GM21515 (cell line): Measurements from ENCODE around the gene CAMTA1.

Source experiments
- ATAC-seq: cut with Tn5 transposase; IDR thresholded peaks from one replicate; pipeline ENCODE4 v1.9.1; 2021; ENCODE audit not compliant: unreplicated experiment

The CAMTA1 gene

DNA sequence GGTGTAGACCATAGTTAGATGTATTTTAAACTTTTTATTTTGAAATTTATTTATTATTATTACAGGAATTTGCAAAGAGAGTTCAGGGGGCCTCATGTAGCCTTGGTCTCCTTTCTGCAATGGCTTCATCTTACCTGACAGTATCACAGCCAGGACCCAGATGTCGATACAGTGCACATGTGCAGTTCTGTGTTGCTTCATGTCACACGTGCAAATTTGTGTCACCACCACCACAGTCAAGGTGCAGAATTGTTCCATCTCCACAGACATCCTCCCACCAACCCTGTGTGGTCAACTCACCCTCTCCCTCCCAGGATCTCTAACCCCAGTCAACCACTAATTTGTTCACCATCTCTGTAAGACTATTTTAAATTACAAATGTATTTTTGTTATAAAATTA, 184.5 kb downstream of the CAMTA1 start:
- no peak for ATAC-seq

DNA sequence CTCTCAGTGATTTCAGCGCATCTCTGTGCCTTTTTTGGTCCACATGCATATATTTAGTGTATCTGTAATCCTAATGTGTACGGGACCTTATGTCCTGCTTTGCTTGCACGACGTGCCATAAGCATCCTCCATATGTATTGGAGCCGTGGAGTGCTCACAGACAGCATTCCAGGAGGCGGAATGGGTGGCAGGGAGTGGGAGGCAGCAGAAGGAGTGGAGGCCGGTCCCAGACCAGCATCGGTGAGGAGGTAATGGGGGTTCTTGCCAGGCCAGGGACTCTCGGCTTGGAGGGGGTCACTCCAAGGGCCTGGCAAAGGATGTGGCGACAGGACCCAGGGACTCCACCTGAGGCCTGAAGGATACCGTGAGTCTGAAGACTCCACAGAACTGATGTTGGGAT, 185.0 kb downstream of the CAMTA1 start:
- ATAC-seq, result no peak

DNA sequence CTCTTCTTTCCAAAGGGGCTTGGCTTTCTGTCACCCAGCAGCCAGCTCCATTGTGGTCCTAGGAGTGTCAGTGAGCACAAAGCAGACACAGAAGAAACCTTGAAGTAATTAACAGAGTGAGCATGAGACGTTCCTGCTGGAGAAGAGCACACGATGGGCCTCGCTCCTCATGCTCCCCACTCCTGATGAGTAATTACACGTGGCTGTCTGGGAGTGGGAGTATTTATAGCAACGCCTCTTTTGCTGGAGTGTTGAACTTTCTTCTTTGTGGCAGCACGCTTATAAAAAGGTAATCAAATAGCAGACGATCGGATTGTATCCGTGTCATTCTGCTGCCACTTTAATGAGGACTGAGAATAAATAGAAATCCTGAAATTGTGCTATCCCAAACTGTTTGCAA, 185.8 kb downstream of the CAMTA1 start:
- no peak for ATAC-seq

DNA sequence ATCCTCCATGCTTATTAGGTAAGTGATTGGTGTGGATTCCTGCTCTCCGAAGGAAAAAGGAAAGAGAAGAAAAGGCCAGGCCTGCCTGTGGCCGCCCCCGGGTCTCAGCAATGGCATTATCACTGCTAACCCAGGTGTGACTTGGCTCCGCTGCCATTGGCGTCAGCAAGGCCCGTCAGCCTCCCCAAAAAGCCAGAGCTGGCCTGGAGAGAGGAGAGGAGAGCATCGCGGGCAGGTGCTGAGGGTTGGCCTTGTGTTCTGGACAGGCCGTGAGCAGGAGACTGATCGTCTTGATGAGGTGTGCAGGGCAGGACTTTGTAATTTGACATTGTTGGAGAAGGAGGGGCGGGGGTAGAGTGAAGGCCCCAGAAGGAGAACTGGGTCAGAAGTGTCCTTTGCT, 186.4 kb downstream of the CAMTA1 start:
- ATAC-seq, result no peak

DNA sequence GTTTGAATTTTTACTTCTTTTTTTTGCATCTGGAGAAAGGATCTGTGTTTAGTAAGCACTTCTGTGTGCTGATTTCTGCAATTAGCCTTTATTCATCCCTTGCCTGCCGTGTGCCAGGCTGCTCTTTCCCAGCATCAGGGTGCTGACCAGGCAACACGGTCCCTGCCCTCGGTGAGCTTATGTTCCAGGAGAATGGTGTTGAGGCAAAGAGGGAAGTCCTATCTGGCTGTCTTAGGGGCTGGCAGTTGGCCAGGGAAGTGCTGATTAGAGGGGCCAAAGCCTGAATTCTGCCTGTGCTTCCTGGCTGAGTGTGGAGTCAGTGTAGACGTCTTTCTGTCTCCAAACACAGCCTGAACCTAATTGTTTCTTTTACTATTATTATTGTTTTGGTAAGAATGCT, 187.1 kb downstream of the CAMTA1 start:
- ATAC-seq, result no peak

DNA sequence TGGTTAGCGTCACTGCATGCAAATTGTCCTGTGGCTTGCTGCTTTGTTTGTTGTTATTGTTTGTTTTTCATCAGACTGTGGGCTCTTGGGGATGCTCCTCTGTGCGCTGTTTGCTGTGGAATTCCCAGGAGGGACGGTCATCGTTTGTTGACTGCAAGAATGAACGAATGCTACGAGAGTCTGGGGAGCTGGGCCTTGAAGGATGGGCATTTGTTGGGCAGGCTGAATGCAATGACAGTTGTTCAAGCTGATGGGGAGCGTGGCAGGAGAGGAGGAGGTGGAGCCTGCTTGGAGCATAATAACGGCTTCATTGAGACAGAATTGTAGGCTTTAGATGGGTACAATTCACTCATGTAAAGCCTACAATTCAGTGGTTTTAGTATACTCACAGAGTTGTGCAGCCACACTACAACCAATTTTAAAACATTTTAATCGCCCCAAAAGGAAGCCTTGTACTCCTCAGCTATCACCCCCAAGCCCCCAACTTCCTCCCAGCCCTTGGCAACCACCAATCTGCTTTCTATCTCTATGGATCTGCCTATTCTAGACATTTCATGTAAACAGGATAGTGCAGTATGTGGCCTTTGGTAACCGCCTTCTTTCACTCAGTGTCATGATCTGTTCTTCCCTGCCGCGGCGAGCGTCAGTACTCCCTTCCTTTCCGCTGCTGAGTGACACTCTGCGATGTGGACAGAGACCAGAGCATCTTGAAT, 190.2 kb downstream of the CAMTA1 start:
- ATAC-seq, result no peak

DNA sequence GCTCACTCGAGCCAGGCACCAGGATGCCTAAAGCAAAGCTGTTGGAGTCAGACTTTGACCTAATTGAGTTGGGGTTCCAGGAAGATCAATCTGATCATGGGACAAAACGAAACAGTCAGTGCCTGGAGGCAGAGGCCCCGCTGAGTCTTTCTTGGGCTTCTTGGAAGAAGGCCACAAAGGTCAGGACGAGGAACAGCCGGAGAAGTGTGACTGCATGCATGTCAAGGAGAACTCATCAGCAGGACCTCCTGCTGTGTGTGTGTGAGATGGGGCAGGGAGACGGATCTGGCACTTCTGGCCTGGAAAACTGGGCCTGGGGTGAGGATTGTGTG, 190.8 kb downstream of the CAMTA1 start:
- no peak for ATAC-seq

DNA sequence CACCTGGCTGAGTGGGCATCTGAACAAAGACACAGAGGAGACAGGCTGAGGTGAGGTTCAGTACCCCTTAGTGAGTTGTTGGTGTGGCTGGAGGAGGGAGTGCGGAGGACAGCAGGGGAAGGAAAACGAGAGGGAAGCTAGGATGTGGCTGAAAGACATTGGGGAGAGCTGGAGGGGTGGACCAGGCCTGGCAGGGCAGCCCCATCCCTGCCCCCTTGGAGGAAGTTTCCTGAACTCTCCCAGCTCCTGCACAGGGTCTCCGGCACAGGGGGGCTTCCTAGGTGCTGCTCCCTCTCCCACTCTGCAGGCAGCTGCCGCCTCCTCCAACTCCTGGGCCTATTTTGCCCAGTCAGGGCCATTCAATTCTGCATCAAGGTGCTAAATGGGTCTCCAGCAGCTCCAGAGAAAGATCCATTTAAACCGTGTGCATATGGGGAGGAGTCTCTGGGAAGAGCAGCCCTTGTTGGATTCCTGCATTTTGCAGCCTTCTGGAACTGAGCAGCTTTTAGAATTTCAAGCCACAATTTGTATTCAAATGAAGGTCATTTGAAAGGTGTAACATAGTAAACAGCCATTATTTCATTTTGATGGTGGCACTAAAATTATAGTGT, 193.9 kb downstream of the CAMTA1 start:
- no peak for ATAC-seq

DNA sequence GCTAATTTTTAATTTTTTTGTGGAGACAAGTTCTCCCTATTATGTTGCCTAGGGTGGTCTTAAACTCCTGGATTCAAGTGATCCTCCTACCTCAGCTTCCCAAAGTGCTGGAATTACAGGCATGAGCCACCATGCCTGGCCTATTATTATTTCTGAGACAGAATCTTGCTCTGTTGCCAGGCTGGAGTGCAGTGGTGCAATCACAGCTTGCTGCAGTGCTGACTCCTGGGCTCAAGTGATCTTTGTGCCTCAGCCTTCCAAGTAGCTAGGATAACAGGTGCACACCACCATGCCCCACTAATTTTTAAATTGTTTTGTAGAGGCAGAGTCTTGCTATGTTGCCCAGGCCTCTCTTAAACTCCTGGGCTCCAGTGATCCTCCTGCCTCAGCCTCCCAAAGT, 196.3 kb downstream of the CAMTA1 start:
- ATAC-seq, result no peak

DNA sequence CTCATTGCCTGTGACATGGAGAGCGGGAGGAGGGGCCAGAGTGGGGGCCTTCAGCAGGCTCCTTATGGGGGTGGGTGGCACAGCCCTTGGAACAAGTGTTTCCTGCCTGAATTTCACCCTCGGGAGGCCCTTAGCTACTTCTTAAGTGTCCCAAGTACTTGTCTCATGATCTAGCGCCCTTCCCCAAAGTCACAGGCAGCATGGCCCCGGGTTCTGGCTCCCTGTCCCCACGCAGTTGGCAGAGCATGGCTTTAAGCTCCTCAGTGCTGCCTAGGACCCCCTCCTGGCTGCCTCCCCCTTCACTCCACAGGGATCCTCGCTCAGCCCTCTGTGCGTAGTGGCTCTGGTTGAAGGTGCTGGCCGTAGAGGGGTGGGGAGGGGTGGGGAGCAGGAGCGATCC, 197.2 kb downstream of the CAMTA1 start:
- no peak for ATAC-seq

DNA sequence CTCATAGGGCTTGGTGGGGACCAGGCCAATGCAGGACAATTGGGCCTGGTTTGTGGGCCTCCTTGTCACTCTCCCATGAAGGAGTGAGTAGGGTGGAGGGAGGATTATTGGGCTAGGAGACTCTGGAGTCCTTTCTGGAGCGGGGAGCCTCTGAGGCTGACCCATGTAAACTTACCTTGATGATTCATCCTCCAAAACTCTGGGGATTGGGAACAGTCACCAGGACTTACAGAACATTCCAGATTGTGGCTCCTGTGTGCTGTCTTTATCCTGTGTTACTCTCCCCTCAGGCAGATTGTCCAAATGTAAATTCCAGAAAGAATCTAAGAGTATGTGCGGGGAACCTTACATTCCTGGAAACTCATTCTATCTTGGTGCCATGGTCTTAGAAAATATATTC, 197.6 kb downstream of the CAMTA1 start:
- no peak for ATAC-seq

DNA sequence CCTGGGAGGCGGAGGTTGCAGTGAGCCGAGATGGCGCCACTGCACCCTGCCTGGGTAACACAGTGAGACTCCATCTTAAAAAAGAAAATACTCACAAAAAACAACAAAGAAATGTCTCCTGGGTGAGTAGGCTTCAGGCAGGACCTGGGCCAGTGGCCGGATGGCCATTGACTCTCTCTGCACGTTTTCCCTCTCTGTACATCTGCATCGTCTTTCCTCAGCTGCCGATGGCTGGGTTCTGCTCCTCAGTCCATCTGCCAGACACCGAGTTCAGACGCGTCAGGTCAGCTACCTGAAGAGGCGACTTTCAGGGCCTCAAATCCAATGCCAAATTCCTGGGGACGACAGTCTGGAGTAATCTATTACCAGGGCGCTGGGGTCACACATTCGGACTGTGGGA, 199.3 kb downstream of the CAMTA1 start:
- no peak for ATAC-seq

DNA sequence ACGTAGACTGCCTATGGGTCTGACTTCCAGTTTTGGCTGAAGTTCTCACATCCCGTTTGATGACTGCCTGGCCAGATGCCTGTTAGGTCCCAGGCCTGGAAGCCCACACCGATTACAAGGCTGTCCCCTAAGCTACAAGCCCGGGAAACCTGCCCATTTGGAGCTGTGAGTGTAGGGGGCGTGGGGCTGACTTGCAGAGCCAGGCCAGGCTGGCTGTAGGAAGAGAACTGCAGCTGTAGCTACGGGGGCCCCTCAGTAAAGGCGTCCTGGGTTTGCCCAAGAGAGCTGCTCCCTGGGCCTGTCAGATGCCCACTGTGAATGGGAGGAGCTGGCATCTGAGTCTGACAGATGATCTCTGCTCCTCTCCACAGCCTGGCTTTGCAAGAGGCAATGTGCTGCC, 199.7 kb downstream of the CAMTA1 start:
- ATAC-seq, result no peak

DNA sequence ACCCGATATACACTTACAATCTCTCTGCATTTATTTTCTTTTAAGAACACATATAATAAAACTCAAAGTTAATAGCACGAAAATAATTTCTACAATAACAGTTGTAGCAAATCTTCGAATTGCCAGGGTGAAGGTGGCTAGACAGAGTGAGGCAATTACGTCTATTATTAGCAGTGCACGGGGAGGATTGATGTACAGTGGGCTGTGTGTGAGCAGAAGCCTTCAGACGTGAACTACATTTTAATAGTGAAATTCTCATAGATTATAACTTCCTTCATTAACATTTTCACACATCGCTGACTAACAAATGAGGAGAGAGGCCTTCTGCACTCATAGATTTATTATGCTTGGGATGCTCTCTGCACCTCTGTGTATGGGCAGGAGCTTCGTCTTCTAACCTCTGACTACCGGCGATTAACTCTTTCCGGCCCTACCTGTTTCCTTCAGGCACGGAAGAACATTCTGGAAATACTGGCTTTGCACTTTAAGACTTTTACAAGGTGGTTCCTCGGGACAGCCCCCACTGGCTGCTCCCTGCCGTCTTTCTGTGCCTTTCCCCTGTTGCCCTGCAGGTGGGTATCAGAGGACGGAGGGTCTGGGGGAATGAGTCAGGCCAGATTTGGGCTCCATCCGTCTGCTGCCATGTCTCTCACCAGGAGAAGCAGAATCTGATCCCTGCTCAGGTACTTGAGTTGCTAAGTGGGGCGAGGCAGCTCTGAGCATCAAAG, 200.5 kb downstream of the CAMTA1 start:
- no peak for ATAC-seq

DNA sequence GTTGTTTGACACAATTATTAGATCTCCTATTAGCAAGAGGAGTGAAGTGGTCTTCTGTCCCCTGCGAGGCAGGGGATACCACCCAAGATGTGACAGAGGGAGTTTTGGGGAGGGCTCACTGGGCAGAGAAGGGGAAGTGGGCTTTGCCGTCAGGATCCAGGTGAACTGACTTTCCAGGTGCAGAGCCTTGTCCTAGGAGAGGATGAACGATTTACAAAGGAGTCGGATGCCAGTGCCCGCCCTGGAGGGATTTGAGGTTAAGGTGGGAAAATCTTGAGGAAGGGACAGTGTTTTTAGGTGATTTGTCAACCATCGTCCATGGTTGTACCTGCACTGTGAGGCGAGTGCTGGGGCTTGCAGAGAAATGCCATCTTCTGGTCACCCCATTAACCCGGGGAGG, 201.0 kb downstream of the CAMTA1 start:
- ATAC-seq, result no peak

DNA sequence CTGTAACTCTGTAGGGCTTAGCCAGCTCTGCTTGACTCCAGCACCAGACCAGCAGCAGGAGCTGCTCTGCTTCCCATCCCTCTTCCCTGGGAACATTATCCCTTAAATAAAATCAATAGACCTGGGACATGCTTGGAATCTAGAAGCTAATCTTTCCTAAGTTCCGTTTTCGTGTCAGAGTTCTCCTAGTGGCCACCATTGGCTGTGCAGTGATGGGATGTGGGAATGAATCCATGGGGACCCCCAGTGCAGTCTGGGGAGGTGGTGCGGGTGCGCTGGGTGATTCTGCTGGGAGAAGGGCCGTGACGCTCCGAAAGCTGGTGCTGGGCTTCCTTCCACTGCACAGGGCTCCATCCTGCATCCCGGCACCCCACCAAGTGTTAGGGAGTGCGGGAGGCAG, 202.7 kb downstream of the CAMTA1 start:
- no peak for ATAC-seq

DNA sequence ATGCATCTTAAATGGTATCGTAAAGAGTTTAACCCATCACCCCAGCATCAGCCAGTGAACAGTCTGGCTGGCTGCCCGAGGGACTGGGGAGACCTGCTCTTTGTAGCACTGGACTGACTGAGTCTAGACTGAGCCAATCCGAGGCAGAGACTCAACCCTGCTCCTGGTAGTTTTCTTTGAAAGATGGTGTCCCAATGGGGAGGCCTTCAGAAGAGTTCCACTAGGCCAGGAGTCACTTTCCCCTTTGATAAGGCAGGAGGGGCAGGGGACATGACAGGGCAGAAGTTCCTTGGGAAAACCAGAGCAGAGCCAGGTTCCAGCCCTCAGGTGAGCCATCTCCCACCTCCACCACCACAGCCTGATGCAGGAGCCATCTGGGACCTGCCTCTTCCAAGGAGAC, 203.5 kb downstream of the CAMTA1 start:
- ATAC-seq, result no peak

DNA sequence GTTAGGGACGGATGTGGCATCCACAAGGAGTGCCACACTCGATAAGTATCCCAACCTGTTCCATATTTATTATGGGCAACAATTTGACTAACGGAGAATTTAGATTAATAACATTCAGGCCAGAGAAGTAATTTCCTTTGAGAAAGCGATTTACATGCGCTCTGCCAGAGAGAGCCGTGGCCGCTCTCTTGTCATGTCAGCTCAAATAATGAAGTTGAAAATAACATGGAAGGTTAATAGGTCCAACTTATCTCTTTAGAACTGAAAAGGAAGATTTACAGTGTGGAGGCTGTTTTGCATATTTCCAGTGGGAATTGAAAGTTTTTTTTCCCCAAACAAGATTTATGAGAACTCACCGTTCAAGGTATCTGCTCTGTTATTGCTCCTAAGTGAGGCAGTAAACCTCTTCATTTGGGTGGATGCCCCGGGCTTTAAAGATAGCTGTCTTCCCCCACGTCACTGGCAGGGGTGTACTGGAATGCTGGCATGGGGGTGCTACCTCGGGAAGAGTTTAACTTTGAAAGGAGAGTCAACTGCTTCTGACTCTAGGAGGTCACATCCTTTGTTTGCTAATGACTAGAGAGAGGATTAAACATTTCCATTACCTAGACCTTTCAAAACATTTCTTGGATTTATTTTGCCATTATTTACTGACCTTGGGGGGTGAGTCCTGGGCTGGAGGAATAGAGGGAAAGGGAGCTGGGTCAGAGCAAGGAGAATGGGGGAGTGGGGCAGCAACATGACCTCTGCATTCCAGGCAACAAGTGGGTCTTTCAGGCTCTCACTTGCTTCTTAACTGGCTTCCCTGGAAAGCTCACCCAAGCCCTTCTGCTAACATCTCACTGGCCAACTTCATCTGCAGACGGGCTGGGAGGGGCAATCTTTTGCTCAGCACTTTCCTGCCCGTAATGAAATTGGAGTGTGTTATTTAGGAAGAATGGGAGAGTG, 204.2 kb downstream of the CAMTA1 start:
- no peak for ATAC-seq

DNA sequence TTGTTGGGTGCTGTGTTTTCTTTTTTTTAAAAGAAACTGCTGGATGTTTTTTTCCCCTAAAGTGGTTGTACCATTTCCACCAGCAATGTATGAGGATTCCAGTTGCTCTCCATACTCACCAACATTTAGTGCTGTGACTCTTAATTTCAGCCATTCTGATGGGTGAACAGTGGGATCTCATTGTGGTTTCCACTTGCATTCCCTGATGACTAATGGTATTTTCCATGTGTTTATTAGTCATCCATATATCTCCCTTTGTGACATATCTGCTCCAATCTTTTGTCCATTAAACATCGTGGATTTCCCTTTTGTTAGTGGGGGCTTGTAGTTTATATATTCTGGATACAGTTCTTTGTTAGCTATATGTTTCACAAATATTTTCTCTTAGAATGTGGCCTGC, 206.0 kb downstream of the CAMTA1 start:
- ATAC-seq, result no peak

DNA sequence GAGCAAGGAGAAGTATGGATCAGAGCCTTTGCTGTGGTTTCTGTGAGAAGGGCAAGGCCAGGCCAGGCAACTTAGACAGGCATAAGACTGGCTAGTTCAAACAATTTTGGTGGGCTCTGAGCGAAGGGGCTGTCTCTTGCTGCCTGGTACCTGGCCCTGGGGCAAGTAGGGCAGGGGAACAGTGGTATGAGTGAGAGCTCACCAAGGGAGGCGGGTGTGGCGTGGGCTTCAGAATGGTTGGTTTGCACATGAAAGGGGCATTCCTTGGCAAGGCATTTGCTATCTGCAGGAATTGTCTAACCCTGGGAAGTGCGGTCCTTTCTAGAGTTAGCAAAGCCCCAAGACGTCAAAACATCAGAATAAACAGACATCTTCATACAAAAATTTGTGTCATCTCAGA, 210.5 kb downstream of the CAMTA1 start:
- ATAC-seq, result no peak

DNA sequence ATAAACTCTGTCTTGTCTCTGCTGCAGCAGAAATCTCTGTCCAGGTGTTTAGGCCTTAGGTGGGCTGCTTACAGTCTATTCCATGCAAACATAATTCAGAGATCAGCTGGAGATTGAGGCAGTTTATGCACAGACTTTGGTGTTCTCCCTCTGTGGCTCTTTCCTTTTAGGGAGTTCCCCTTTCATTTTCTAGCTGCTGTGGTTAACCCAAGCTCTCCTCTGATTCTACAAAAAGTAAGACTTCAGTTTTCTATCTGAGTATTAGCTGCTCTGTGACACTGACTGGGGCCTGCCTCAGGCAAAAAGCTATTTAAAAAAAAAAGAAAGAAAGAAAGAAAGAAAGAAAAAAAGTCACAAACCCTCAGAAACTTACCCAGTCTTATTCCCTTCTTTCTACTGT, 211.1 kb downstream of the CAMTA1 start:
- ATAC-seq, result no peak
